ENCODE measurements around the gene PTPRD.
"Not testable (repeated sequence)": the region's sequence is repeated elsewhere in the genome, so short reads cannot be mapped to it uniquely, and the experiment has no call there.

PTPRD gene

GRCh38 chr9:9498128-9498527 lies 1114.7 kb downstream of the PTPRD start:
- DNase-seq (ENCODE audit: low spot score), result no peak

DNA sequence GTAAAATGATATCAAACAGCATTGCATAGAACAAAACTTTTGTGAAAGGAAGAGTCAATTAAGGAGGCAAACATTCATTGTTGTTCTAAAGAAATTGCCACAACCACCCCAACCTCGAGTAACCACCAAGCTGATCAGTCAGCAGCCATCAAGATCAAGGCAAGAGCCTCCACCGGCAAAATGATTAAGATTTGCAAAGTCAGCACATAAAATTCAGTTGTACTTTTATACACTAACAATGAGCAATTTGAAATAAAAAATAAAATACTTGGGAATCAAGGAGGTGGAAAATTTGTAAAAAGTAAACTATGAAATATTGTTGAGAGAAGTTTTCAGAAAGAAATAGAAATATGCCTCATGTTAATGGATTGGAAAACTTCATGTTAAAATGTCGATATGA lies 1118.5 kb downstream of the PTPRD start:
- no peak for DNase-seq (ENCODE audit: low spot score)

DNA sequence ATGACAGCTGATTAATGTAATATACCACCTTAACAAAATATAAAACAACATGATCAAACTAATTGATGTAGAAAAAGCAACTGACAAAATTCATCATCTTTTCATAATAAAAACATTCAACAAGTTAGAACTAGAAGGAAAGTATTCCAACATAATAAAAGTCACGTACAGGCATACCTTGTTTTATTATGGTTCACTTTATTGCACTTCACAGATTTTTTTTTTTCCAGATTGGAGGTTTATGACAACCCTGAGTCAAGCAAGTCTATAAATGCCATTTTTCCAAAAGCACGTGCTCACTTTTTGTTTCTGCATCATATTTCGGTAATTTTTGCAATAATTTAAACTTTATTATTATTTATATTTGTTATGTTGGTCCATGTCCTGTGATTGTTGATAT lies 1120.3 kb downstream of the PTPRD start:
- DNase-seq (ENCODE audit: low spot score), result no peak

DNA sequence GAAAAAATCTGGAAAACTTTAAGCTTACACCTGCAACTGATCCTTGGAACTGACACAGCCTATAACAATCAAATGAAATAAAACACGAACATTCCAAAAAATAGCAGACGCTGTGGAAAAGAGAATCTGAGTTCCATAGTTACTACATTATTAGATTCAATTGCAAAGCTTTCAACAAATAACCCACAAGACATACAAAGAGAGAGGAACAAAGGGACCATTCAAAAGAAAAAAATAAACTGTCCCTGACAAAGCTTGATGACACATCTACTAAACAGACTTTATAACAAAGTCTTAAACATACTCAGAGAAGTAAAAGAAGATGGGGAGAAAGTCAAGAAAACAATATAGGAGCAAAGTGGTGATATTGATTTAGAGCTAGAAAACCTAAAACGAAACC lies 1123.6 kb downstream of the PTPRD start:
- DNase-seq (ENCODE audit: low spot score), result no peak

DNA sequence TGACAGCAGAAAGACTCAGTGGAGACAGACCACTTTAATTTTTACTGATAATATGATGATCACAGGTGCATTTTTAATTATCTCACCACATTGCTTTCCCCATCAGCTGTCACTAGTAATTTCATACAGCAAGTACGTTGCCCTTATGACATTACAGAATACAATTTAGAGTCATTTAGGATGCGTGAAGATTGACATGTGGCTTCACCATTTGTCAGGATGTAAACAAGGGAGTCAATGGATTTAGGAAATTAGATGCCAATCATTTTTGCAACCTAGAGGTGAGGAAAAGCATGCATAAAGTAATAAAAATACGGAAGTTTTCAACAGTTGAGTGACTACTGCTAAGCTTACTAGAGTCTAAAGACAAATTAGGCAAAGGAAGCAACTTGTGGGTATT lies 1129.6 kb downstream of the PTPRD start:
- no peak for DNase-seq (ENCODE audit: low spot score)

GRCh38 chr9:9478741-9479140 lies 1134.1 kb downstream of the PTPRD start:
- no peak for DNase-seq (ENCODE audit: low spot score)

DNA sequence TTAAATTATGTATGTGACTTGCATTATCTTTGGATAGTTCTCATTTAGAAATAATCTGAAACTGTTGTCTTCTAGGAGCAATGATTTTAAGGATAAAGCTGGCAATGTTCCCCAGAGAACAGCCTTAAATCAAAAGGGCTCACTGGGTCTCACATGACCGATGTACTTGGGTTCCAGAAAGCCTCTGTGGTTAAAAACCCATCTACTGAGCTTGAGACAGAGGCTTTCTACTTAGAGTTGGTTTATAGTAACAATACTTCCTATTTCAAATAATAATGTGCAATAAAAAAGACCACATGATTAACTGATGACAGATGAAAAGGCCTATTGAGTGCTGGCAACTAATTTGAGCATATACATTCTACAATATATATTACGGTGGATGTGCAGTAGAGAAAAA lies 1143.5 kb downstream of the PTPRD start:
- DNase-seq (ENCODE audit: low spot score), result no peak

DNA sequence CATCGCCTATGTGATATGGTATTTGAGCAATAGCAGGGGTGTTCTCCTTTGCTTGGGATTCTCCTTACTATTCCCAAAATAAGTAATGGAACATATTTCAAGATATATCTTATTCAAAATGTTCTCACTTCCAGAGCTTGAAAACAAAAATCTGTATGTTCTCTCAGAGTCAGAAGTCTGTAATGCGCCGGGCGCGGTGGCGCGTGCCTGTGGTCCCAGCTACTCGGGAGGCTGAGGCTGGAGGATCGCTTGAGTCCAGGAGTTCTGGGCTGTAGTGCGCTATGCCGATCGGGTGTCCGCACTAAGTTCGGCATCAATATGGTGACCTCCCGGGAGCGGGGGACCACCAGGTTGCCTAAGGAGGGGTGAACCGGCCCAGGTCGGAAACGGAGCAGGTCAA lies 1170.9 kb downstream of the PTPRD start:
- DNase-seq (ENCODE audit: low spot score), result not testable (repeated sequence)

DNA sequence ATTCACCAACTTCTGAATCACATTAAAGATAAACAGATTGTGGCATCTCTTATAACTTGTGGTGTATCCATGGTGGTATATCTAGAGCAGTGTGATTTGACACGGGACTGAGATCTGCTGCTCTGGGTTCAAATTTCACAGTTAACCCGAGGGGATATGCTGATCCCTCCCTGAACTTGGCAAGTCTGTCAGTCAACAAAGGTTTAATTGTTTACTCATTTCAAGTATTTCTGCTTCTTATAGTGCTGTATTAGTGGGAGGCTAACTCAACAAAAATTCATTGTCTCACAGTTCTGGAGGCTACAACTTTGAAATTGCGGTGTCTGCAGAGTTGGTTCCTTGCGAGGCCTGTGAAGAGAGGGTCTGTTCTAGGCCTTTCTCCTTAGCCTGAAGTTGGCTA lies 1175.2 kb downstream of the PTPRD start:
- DNase-seq (ENCODE audit: low spot score), result no peak

DNA sequence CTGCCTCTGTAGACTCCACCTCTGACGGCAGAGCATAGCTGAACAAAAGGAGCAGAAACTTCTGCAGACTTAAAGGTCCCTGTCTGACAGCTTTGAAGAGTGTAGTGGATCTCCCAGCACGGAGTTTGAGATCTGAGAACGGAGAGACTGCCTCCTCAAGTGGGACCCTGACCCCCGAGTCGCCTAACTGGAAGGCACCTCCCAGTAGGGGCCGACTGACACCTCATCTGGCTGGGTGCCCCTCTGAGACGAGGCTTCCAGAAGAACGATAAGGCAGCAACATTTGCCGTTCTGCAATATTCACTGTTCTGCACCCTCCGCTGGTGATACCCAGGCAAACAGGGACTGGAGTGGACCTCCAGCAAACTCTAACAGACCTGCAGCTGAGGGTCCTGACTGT lies 1186.3 kb downstream of the PTPRD start:
- DNase-seq (ENCODE audit: low spot score), result not testable (repeated sequence)

GRCh38 chr9:9412241-9412640 lies 1200.6 kb downstream of the PTPRD start:
- DNase-seq (ENCODE audit: low spot score), result peak; percentile 6

GRCh38 chr9:9410736-9411135 lies 1202.1 kb downstream of the PTPRD start:
- DNase-seq (ENCODE audit: low spot score), result no peak

DNA sequence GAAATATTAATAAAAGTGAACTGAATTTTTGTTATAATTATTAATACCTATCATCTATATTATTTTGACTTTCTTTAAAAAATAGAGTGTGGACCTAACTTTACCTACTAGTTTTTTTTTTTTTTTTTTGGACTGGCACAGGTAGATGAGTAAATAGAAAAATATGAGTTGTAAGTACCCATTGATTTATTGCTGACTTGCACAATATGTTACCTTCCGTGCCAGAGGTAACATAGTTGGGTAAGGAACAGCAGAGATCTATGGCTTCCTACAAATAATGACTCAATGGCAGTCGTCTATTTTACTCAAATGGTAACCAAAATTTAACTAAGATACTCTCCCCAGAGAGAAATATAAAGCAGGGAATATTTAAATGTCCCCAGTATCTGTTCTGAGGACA lies 1212.8 kb downstream of the PTPRD start:
- no peak for DNase-seq (ENCODE audit: low spot score)

GRCh38 chr9:9396518-9396917 lies 1216.3 kb downstream of the PTPRD start:
- no peak for DNase-seq (ENCODE audit: low spot score)

- DNase-seq (ENCODE audit: low spot score), result no peak
These were observed 1217.3 kb downstream of the PTPRD start for GRCh38 chr9:9395539-9395938.

DNA sequence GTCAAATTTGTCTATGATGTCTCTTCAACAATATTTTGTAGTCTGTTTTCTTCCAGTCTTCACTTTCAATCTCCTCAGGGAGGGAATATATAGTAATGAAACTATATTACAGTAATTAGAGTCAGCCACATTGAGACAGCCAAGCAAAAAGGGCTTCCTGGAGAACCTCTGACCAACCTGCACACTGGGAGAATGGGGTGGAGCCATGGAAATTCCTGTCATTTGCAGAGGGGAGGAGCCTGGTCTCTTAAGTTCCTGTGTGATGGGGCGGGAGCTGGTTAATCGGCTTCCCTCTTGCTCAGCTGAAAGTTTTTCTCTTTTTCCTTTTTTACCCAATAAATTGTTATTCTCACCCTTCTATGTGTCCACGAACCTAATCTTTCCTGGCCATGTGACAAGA lies 1220.0 kb downstream of the PTPRD start:
- no peak for DNase-seq (ENCODE audit: low spot score)

DNA sequence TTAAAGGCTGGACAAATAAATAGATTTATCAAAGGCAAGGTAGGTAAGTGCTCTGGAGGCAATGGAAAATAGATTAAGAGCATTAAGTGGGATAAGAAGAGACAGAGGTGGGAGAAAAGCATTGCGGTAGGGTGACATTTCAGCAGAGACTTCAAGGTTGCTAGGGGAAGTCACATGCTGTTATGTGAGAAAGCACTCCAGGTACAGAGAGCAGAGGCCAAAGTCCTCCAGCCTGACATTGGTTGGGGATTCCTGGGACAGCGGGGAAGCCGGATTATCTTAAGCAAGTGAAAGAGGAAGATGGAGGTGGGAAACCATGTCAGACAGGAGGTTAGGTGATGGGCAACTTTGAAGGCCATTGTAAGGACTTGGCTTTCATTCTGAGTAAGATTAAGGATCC lies 1222.9 kb downstream of the PTPRD start:
- no peak for DNase-seq (ENCODE audit: low spot score)

DNA sequence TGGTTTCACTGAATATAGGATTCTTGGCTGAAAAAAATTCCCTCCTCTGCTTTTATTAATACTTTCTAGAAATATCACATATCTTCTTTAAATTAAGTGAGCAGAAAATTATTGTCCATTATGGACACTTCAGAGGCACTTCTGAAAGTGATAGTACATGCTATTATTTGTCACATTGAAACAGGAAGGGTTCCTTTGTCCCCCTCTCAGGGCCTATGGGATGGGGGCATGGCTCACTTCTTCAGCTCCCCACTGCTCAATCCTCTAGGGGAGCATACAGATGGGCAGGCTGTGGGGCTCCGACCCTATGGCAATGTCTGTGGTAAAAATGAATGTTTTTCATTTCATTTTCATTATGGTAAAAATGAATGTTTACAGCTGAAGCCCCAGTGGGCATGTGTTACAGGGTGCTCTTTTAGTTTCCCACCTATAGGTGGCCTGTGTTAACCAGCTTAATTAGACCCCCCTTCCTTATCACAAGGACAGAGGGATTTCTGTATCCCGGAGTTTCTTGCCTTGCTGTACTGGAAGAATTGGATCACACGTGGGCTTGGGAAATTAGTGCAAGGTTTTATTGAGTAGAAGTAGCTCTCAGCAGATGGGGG lies 1225.2 kb downstream of the PTPRD start:
- no peak for DNase-seq (ENCODE audit: low spot score)

- DNase-seq (ENCODE audit: low spot score), result no peak
These were observed 1250.5 kb downstream of the PTPRD start for GRCh38 chr9:9362332-9362731.

DNA sequence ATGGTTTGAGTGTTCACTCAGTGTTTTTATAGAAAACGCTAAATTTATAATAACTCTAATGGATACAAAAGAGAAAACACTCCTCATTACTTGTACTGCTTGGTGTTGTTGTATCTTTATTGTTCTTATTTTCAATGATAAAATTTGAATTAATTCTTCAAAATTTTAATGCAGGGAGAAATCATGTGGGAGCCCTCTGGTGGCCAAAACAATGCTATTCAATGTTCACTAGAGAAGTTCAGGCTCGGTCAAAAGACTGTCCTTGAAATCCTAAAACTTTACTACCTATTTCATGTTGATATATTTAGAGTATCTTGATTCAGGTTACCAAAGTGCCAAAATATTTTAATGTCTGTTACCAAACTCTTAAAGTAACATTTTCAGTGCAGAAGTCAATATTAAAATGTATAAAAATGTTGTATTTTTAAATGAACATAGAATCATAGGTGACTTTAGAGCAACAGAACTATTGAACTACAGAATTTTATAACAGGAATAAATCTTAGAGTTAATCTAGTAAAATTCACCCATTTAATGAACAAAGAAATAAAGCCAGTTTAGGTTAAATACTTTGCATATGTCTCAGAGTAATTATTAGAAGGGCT lies 1259.8 kb downstream of the PTPRD start:
- no peak for DNase-seq (ENCODE audit: low spot score)

DNA sequence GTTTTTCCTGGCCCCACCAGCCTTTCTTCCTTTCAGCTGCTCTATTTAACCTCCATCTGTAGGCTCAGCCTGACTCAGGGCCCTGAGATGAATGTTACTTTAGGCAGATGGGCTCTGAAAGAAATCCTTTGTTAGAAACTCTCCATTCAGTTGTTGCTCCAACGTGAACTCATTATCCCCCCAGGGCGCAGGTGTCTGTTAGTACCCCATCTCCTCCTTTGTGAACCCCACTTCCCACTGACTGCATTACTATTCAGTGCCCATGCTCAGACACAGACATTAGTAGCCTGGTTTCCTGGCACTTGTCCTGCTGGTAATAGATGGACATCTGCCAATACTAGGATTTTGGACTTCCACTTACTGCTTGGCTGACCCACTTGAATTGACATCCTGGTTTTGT lies 1271.6 kb downstream of the PTPRD start:
- peak; percentile 5 for DNase-seq (ENCODE audit: low spot score)

GRCh38 chr9:9337129-9337528 lies 1275.7 kb downstream of the PTPRD start:
- peak; percentile 36 for DNase-seq (ENCODE audit: low spot score)

- DNase-seq (ENCODE audit: low spot score), result no peak
These were observed 1286.1 kb downstream of the PTPRD start for GRCh38 chr9:9326749-9327148.

- no peak for DNase-seq (ENCODE audit: low spot score)
These were observed 1293.8 kb downstream of the PTPRD start for GRCh38 chr9:9319007-9319406.

Data from iPS-NIHi11 (cell line).